Right lobe of liver (tissue), 4 donors: Measurements from ENCODE around the gene STXBP6.

ENCODE experiments used
- POLR2A ChIP-seq: fragments of 450-650 bp; IDR thresholded peaks from one replicate; pipeline ENCODE4 v1.6.1; 2017; ENCODE audit warnings: antibody characterized with exemption, mild to moderate bottlenecking
- TF ChIP-seq, protein P1 (sequence below), 4 donors: fragments of 200-600 bp in 3 of 4; fragments of 450-650 bp in 1 of 4; IDR thresholded peaks; one replicate each; pipeline versions ENCODE4 v1.5.1 to v1.8.0; 2016 to 2022; ENCODE audit warnings: antibody characterized with exemption in 4 of 4, mild to moderate bottlenecking in 2 of 4
- donor health status: DM: no; HTN: no; CAD: no.
- donor health status: DM: no; HTN: no; CAD: no.
- donor health status: DM: no; HTN: yes; CAD: no.

- TF ChIP-seq, protein P1, sequence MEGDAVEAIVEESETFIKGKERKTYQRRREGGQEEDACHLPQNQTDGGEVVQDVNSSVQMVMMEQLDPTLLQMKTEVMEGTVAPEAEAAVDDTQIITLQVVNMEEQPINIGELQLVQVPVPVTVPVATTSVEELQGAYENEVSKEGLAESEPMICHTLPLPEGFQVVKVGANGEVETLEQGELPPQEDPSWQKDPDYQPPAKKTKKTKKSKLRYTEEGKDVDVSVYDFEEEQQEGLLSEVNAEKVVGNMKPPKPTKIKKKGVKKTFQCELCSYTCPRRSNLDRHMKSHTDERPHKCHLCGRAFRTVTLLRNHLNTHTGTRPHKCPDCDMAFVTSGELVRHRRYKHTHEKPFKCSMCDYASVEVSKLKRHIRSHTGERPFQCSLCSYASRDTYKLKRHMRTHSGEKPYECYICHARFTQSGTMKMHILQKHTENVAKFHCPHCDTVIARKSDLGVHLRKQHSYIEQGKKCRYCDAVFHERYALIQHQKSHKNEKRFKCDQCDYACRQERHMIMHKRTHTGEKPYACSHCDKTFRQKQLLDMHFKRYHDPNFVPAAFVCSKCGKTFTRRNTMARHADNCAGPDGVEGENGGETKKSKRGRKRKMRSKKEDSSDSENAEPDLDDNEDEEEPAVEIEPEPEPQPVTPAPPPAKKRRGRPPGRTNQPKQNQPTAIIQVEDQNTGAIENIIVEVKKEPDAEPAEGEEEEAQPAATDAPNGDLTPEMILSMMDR (IDR thresholded peaks at IDR 0.05), result no peak
- TF ChIP-seq POLR2A, result no peak
These were observed 129.5 kb downstream of the STXBP6 start for GRCh38 chr14:24920265-24921075.
